ENCODE data around the gene ZNF430.
"Not testable (repeated sequence)": the region's sequence is repeated elsewhere in the genome, so short reads cannot be mapped to it uniquely, and the experiment has no call there.

Gene ZNF430

GRCh38 chr19:21020298-21021227 lies at the start of gene ZNF430:
Gene ZNF430, plus strand, starts transcription at chr19:21020657. Its CDS starts 144 bp downstream, at chr19:21020801.
- peak; percentile 94 for DNase-seq (ENCODE audit: low spot score)
- ChIA-PET CTCF (interaction anchor here (0.6 kb wide), 1 partner anchor 170 kb away, joined by 3 read pairs; no protein-coding TSS in a partner anchor), POLR2A (ENCODE audit: low non-redundant PET) (no interaction called here)
- TF ChIP-seq CTCF (conservative IDR thresholded peaks at IDR 0.05; ENCODE audit: low read depth), result no peak
- peak within 1 kb of the TSS; percentile 96 for H3K27ac ChIP-seq

GRCh38 chr19:20992788-20993187 lies 27.7 kb upstream of the ZNF430 start:
- DNase-seq (ENCODE audit: low spot score); POLR2A ChIA-PET (ENCODE audit: low non-redundant PET); CTCF ChIA-PET; H3K27ac ChIP-seq: not testable (repeated sequence)

GRCh38 chr19:20999731-21000352 lies 20.6 kb upstream of the ZNF430 start:
- H3K27ac ChIP-seq, result peak overlapping the region; percentile 41
- DNase-seq (ENCODE audit: low spot score), result peak; percentile 98
- ChIA-PET CTCF (interaction anchor here (0.6 kb wide), 1 partner anchor 85 kb away, joined by 3 read pairs; no protein-coding TSS in a partner anchor), POLR2A (ENCODE audit: low non-redundant PET) (no interaction called here)
- no peak for TF ChIP-seq CTCF (conservative IDR thresholded peaks at IDR 0.05; ENCODE audit: low read depth)

DNA sequence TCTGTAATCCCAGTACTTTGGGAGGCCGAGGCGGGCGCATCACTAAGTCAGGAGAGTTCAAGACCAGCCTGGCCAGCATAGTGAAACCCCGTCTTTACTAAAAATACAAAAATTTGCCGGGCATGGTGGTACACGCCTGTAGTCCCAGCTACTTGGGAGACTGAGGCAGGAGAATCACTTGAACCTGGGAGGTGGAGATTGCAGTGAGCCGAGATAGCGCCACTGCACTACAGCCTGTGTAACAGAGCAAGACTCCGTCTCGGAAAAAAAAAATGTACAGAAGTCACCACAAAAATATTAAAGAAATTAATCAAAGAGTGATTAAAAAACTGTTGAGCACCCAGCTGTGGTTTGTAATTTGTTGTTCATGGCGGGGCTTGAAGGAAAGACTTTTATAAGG lies 781 bp downstream of the ZNF430 start:
- DNase-seq (ENCODE audit: low spot score); CTCF ChIA-PET: not testable (repeated sequence)
- peak overlapping the region; percentile 96 for H3K27ac ChIP-seq
- POLR2A ChIA-PET (ENCODE audit: low non-redundant PET), result interaction anchor here (0.6 kb wide), 1 partner anchor 61 kb away, joined by 3 read pairs; the partner anchor contains the start of gene ZNF714

DNA sequence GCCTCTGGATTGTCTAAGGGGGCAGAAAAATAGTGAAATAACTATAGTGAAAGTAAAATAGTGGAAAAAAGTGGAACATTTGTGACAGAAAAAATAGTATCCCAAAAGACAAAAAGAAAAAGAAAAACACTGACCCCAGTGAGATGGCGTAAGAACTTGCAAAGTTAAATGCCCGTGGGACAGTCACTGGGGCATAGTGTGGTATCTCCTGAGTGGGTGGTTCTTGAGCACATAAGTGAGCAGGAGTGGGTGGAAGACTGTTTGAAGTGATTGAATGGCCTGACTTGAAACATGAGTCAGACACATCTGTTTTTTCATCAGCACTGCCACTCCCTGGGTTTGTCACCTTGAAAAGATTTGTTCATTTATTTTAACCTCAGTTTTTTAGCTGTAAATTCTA lies 2.5 kb downstream of the ZNF430 start:
- DNase-seq (ENCODE audit: low spot score), result peak; percentile 28
- TF ChIP-seq CTCF (conservative IDR thresholded peaks at IDR 0.05; ENCODE audit: low read depth), result no peak
- ChIA-PET CTCF (interaction anchor here (0.7 kb wide), 1 partner anchor 60 kb away, joined by 3 read pairs; no protein-coding TSS in a partner anchor), POLR2A (ENCODE audit: low non-redundant PET) (no interaction called here)
- H3K27ac ChIP-seq, result no peak overlapping the region

DNA sequence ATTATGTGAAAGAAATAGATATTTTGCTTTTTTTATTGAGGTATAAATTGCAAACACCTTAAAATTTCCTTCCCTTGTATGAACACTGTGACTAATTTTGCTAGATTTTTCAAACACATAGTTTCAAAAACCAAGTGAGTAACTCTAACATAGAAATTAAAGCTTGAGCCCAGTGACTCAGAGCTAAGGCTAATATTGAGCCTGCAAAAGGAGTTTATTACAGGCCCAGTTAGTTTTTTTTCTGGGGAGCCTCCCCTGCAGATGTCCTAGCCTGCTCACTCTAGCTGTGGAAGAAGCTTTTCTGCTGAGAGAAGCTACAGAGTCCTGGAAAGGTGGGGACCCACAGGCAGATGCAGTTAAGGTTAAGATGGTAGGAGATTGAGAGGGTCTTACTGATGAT lies 3.4 kb downstream of the ZNF430 start:
- ChIA-PET POLR2A (ENCODE audit: low non-redundant PET) (no interaction called here), CTCF (no interaction called here)
- H3K27ac ChIP-seq, result no peak overlapping the region; the same call in 1 of the 2 replicates
- no peak for TF ChIP-seq CTCF (conservative IDR thresholded peaks at IDR 0.05; ENCODE audit: low read depth)
- peak; percentile 9 for DNase-seq (ENCODE audit: low spot score)

DNA sequence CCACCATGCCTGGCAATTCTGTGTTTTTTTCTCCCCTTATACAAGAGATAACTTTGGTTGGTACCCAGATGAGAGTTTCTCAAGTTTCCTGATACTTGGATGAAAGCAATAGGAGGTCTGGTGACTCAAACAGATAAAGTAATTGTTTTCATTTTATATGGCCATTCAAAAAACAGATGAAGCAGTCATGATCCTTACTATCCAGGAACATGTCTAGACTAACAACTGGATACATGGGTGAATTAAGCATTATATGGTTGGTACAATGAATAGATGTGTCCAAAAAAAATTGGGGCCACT lies 8.5 kb downstream of the ZNF430 start:
- DNase-seq (ENCODE audit: low spot score), result no peak
- H3K27ac ChIP-seq, result no peak overlapping the region
- ChIA-PET POLR2A (ENCODE audit: low non-redundant PET) (no interaction called here), CTCF (interaction anchor here (0.7 kb wide), 1 partner anchor 1498 kb away, joined by 4 read pairs; no protein-coding TSS in a partner anchor)
- no peak for TF ChIP-seq CTCF (conservative IDR thresholded peaks at IDR 0.05; ENCODE audit: low read depth)
